Thyroid gland (tissue), 4 donors: ENCODE data around the gene AIPL1.

Source experiments
- CTCF ChIP-seq, 6 experiments: fragments of 200-600 bp in 3 of 6; fragments of 450-650 bp in 3 of 6; sonication (generic) in 3 of 6; IDR thresholded peaks; one replicate each; pipeline ENCODE4 v1.5.1; 2016 to 2019; ENCODE audit warnings: antibody characterized with exemption in 6 of 6, mild to moderate bottlenecking in 2 of 6, inconsistent platforms in 1 of 6, moderate library complexity in 1 of 6
- POLR2A ChIP-seq, 2 donors: fragments of 450-650 bp; IDR thresholded peaks; one replicate each; pipeline ENCODE4 v1.6.1; 2017; ENCODE audit warnings: antibody characterized with exemption in 2 of 2, mild to moderate bottlenecking in 2 of 2, moderate library complexity in 1 of 2

GRCh38 chr17:6387858-6388257 lies 47.1 kb downstream of the AIPL1 start:
- TF ChIP-seq CTCF (IDR thresholded peaks at IDR 0.05): no peak
- no peak for TF ChIP-seq POLR2A (IDR thresholded peaks at IDR 0.05)
